Neutrophil (primary cell): ENCODE data around the gene ANGPTL1.

Experiments used
- H3K27ac ChIP-seq: fragments of 200-600 bp; sonication (generic); 2 replicates; pipeline ENCODE4 v1.5.1; 2016; ENCODE audit warnings: mild to moderate bottlenecking, moderate library complexity
- H3K27me3 ChIP-seq: fragments of 200-600 bp; sonication (generic); 2 replicates; pipeline ENCODE4 v1.6.0; 2016; ENCODE audit warnings: mild to moderate bottlenecking
- H3K36me3 ChIP-seq: fragments of 200-600 bp; sonication (generic); 2 replicates; pipeline ENCODE4 v1.5.1; 2017
- H3K4me1 ChIP-seq, 2 experiments: fragments of 200-600 bp in 1 of 2; sonication (generic) in 1 of 2; 1 replicate in 1 of 2; 2 replicates in 1 of 2; pipeline versions ENCODE4 v1.5.1 to v1.6.1; 2013 to 2016; ENCODE audit warnings: low read depth in 1 of 2, low read length in 1 of 2, mild to moderate bottlenecking in 1 of 2, moderate library complexity in 1 of 2; ENCODE audit not compliant: control insufficient read depth in 1 of 2, insufficient read depth in 1 of 2
- H3K4me3 ChIP-seq, 2 experiments: fragments of 200-600 bp in 1 of 2; sonication (generic) in 1 of 2; 1 replicate in 1 of 2; 2 replicates in 1 of 2; pipeline ENCODE4 v1.5.1; 2013 to 2016; ENCODE audit warnings: low read depth in 1 of 2, low read length in 1 of 2, mild to moderate bottlenecking in 1 of 2, moderate library complexity in 1 of 2
- H3K9me3 ChIP-seq: fragments of 200-600 bp; sonication (generic); 2 replicates; pipeline ENCODE4 v1.5.1; 2016
- CTCF ChIP-seq: fragments of 200-600 bp; sonication (generic); IDR thresholded peaks from 2 replicates; pipeline ENCODE4 v1.5.1; 2016; ENCODE audit warnings: antibody characterized with exemption

ANGPTL1 gene

DNA sequence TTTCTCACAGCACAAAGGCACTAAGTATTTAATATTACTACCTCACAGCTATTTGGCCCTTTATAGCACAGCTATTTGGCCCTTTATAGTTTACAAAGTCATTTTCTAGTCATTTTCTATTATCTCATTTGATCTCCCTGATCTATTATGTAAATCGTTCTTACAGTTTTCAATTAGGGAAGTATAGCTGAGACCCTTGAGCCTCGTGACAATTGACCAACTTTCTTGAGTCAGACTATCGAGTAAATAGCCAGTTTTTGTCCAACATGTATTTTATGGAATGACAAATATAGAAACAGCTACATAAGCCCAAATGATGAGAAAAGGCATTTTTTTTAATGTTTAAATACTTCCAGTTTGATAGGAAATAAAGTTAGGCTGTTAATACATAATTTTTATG lies 7.0 kb upstream of the ANGPTL1 start:
- no peak overlapping the region for H3K4me3 ChIP-seq

DNA sequence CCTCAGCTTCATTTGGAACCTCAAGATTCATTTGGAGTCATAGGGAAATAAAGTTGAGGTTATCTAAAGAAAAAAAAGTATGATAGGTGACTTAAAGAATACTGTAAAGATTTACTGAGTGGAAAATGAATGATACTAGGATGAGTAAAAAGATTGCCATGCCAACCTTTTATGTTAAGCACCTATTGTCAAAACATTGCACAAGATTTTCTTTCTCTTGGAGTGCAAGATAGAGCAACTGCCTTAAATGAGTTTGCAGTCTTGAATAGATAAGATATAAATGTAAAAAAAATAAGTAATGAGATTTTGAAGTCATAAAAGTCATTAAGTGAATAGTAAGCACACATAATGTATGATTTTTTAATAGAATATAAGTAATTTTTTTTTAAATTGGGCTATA lies 5.1 kb upstream of the ANGPTL1 start:
- H3K9me3 ChIP-seq, result no peaks in the 10 kb centered on the region
- H3K4me1 ChIP-seq, result no peaks in the 10 kb centered on the region
- TF ChIP-seq CTCF, result no peak
- no peak overlapping the region for H3K27ac ChIP-seq
- no peak overlapping the region for H3K4me3 ChIP-seq
- H3K36me3 ChIP-seq, result peaks cover 20% of the 10 kb centered on the region
- H3K27me3 ChIP-seq, result no peaks in the 10 kb centered on the region

More for the DNA sequence above, 7.0 kb upstream of the ANGPTL1 start:
- Histone ChIP-seq H3K36me3 (peaks cover 32% of the 10 kb centered on the region), H3K27ac (no peak overlapping the region), H3K9me3 (no peaks in the 10 kb centered on the region), H3K27me3 (no peaks in the 10 kb centered on the region), H3K4me1 (no peaks in the 10 kb centered on the region)
- TF ChIP-seq CTCF, result no peak

GRCh38 chr1:178874966-178875365 lies 4.1 kb upstream of the ANGPTL1 start:
- Histone ChIP-seq H3K9me3 (no peaks in the 10 kb centered on the region), H3K27ac (no peak overlapping the region), H3K36me3 (peaks cover 11% of the 10 kb centered on the region), H3K4me1 (no peaks in the 10 kb centered on the region), H3K4me3 (no peak overlapping the region), H3K27me3 (no peaks in the 10 kb centered on the region)
- TF ChIP-seq CTCF, result no peak

DNA sequence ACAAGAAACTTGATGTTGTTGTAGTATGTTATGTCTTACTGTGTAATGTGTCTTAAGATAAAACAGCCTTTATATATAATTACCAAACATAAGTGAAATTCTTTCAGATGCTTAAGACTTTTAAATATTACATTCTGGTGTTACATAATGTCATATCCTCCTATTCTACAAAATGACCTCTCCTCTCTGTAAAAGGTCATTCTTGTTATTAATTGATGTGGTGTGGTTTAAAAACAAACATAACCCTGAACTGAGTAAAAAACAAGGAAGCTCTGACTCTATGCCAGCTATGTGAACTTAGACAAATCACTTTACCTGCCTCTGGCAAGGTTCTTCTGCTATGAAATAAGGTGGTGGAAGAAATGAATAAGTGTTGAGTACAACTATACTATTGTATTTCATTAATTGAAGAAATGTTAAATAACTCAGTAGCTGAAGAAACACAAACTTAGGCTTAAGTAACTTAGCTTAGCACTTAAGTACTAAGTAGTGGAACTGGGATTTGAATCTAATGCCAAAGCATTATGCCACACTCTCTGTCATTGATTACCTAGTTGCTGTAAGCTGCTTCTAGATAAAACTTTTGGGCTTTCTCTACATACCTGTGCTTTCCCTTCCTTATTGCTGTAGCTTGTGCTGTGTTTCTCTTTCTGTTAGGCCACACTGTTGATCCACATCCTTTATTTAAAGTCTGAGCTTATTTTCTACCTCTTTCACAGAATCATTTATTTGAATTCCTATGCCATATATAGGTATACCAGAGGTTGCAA lies 859 bp upstream of the ANGPTL1 start:
- no peak overlapping the region for H3K27ac ChIP-seq

GRCh38 chr1:178870221-178870620 lies 656 bp downstream of the ANGPTL1 start:
- no peaks in the 10 kb centered on the region for H3K9me3 ChIP-seq
- H3K4me3 ChIP-seq, result no peak overlapping the region
- H3K36me3 ChIP-seq, result no peaks in the 10 kb centered on the region
- peaks cover 0 to 2% of the 10 kb centered on the region in 2 experiments for H3K4me1 ChIP-seq
- no peak for TF ChIP-seq CTCF
- no peak overlapping the region for H3K27ac ChIP-seq
- no peaks in the 10 kb centered on the region for H3K27me3 ChIP-seq

More for the DNA sequence above, 859 bp upstream of the ANGPTL1 start:
- peaks cover 0 to 2% of the 10 kb centered on the region in 2 experiments for H3K4me1 ChIP-seq
- H3K9me3 ChIP-seq, result no peaks in the 10 kb centered on the region
- no peak overlapping the region for H3K4me3 ChIP-seq
- H3K27me3 ChIP-seq, result no peaks in the 10 kb centered on the region
- H3K36me3 ChIP-seq, result no peaks in the 10 kb centered on the region
- no peak for TF ChIP-seq CTCF
